Prostate gland (tissue), 2 donors: ENCODE measurements around the gene SPRED1.

Experiments
- CTCF ChIP-seq, 4 experiments: fragments of 200-600 bp in 2 of 4; fragments of 450-650 bp in 2 of 4; sonication (generic) in 2 of 4; IDR thresholded peaks; 1 replicate in 3 of 4; 2 replicates in 1 of 4; pipeline ENCODE4 v1.5.1; 2016 to 2019; ENCODE audit warnings: antibody characterized with exemption in 4 of 4, mild to moderate bottlenecking in 2 of 4, moderate library complexity in 2 of 4
- POLR2A ChIP-seq: fragments of 450-650 bp; IDR thresholded peaks from one replicate; pipeline ENCODE4 v1.6.1; 2016; ENCODE audit warnings: antibody characterized with exemption, mild to moderate bottlenecking
- POLR2AphosphoS5 ChIP-seq: sonication (generic); formaldehyde crosslinking; IDR thresholded peaks from one replicate; pipeline ENCODE4 v1.6.1; 2017; ENCODE audit warnings: antibody characterized with exemption

- TF ChIP-seq CTCF (IDR thresholded peaks at IDR 0.05) (no peak), POLR2A (no peak), POLR2AphosphoS5 (no peak)
These were observed 121.9 kb downstream of the SPRED1 start for GRCh38 chr15:38374556-38374955.
